ENCODE results near the gene ACSBG1. TPM values are rescaled to one million over a fixed set of nuclear protein-coding genes. Genes with fewer than 3 reads are reported as not detected.

ACSBG1 gene
- total RNA-seq, 3 donors from 2014 or later: 1.9 to 2.0 TPM; not detected in 1

DNA sequence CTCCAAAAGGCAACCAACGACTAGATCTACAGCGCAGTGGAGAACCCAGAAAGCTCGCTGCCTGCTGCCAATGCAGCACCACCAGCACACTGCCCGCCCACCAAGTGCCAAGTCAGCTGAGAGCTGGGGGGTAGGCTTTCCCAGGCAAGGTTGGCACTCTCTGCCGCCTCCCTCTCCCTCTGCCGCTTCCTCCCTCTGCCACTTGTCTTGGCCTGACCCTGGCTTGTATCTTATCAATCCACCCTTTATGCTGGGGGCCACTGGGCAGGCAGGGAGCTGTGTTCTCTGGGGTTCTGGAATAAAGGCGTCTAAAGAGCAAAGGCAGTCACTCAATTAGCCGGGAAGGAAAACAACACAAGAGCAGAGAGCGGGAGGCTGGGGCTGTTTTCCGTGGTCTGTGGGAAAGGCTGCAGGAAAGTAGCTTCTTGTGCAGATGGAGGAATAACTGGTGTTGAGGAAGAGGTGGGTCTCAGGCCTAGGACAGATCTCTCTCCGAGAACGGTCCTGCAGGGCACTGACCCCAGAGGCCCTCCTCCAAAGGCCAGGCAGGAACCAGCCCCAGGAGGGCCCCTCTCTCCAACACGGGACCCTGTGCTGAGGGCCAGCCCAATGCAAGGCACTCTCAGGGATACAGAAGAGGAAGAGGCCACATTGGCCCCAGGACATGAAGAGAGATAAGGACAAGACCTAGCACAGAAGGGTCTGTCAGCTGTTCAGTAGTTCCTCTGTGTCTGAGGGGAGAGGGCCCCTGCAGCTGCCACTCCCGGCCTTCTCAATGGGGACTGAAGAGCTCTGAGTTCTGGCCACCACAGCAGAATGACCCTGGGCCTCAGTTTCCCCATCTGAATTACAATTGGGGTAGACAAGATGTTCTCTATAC lies 30.8 kb downstream of the ACSBG1 start:
- TF ChIP-seq, protein P1, sequence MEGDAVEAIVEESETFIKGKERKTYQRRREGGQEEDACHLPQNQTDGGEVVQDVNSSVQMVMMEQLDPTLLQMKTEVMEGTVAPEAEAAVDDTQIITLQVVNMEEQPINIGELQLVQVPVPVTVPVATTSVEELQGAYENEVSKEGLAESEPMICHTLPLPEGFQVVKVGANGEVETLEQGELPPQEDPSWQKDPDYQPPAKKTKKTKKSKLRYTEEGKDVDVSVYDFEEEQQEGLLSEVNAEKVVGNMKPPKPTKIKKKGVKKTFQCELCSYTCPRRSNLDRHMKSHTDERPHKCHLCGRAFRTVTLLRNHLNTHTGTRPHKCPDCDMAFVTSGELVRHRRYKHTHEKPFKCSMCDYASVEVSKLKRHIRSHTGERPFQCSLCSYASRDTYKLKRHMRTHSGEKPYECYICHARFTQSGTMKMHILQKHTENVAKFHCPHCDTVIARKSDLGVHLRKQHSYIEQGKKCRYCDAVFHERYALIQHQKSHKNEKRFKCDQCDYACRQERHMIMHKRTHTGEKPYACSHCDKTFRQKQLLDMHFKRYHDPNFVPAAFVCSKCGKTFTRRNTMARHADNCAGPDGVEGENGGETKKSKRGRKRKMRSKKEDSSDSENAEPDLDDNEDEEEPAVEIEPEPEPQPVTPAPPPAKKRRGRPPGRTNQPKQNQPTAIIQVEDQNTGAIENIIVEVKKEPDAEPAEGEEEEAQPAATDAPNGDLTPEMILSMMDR (IDR thresholded peaks at IDR 0.05): no peak
- TF ChIP-seq POLR2AphosphoS5 (IDR thresholded peaks at IDR 0.05): no peak
- no peak for TF ChIP-seq POLR2A (IDR thresholded peaks at IDR 0.05)
- no peaks in the 10 kb centered on the region for H3K4me1 ChIP-seq

DNA sequence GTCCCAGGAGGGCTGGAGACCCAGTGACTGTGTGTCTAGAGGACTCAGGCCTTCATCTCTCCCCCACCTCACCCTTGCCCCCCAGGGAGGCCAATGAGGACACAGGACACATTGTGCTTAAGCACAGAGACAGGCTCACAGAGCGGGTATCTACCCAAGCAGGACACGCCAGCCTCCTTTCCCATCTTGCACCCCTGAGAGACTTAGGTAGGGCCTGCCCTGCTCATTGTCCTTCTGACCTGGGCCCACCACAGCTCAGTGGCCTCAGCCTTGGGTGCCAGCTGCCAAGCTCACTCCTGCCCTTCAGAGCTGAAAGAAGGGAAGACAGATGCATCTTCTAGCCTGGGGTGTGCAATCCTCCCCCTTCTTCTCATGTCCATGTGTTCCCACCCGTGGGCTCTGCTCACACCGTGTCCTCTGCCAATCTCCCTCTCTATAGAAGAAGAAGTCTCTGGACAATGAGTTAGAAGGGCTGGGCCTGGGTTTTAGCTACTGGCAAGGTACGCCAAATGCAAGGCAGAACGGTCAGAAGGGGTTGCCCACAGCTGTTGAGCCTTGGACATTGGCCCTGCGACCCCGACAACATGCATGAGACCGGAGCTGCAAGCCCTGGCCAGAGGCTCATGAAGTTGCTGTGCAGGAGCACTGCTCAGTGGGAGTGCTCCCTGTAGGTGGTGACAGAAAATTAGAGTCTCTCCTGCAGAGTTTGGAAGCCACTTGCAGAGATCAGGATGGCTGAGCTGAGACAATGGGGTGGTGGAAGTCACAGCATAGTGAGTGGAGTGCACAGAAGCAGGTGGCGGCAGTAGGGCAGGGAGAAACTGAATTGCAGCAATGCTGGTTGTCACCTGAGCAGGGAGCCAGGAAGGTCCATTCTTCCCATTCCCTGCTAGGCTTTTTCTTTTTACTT lies 32.8 kb downstream of the ACSBG1 start:
- H3K4me3 ChIP-seq: no peak overlapping the region
- intact Hi-C loops (cut with DNase I; ENCODE audit: low total_unique reads): no loop called here

More for the DNA sequence above, 30.8 kb downstream of the ACSBG1 start:
- Histone ChIP-seq H3K27ac (no peak overlapping the region), H3K36me3 (no peaks in the 10 kb centered on the region), H3K27me3 (peaks cover 0 to 5% of the 10 kb centered on the region in 2 donors), H3K9me3 (no peaks in the 10 kb centered on the region), H3K4me3 (no peak overlapping the region)
- peak; percentile 11 to 43 for DNase-seq (ENCODE audit: low spot score in 2 of 2)
- intact Hi-C loops (cut with DNase I; ENCODE audit: low total_unique reads): no loop called here

DNA sequence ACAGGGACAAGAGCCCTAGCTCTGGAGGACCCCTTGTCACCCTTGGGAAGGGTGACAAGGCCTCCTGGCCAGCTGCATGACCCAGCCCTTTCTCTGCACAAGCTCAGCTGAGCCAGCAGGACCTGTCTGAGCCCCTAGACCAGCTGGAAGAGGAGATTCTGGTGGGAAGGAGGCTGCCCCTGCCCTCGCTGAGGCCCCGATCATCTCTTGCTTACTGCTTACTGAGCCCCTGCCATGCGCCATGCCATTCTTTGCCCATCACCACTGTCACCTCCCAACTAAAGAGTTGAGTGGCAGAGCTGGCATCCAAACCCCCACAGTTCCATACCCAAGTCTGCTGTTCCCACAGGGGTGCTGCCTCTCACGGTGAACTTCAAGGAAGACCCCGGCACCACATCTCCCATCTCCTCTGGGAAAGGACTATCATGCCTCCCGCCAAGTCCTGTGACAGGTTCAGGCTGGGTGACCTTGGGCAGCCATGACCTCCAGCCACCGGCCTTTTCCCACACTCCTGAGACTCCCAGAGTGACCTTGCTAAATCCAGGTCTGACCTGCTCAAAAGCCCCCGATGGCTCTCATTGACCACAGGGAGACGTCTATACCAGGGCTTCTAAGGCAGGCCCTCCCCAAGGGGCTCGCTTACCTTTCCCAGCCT lies 34.0 kb downstream of the ACSBG1 start:
- Histone ChIP-seq H3K4me1 (no peaks in the 10 kb centered on the region), H3K9me3 (no peaks in the 10 kb centered on the region), H3K27me3 (peaks cover 0 to 5% of the 10 kb centered on the region in 2 donors), H3K27ac (no peak overlapping the region), H3K36me3 (no peaks in the 10 kb centered on the region), H3K4me3 (no peak overlapping the region)
- intact Hi-C loops (cut with DNase I; ENCODE audit: low total_unique reads): no loop called here
- no peak for DNase-seq (ENCODE audit: low spot score in 2 of 2)
- TF ChIP-seq POLR2AphosphoS5 (IDR thresholded peaks at IDR 0.05) (no peak), POLR2A (IDR thresholded peaks at IDR 0.05) (no peak)
- TF ChIP-seq, protein P1 (IDR thresholded peaks at IDR 0.05): no peak

More for the DNA sequence above, 32.8 kb downstream of the ACSBG1 start:
- Histone ChIP-seq H3K9me3 (no peaks in the 10 kb centered on the region), H3K4me1 (no peaks in the 10 kb centered on the region), H3K27ac (no peak overlapping the region), H3K27me3 (peaks cover 0 to 5% of the 10 kb centered on the region in 2 donors), H3K36me3 (no peaks in the 10 kb centered on the region)
- TF ChIP-seq POLR2A (IDR thresholded peaks at IDR 0.05) (no peak), POLR2AphosphoS5 (IDR thresholded peaks at IDR 0.05) (no peak)
- TF ChIP-seq, protein P1 (IDR thresholded peaks at IDR 0.05): no peak
- DNase-seq (ENCODE audit: low spot score in 2 of 2): no peak

DNA sequence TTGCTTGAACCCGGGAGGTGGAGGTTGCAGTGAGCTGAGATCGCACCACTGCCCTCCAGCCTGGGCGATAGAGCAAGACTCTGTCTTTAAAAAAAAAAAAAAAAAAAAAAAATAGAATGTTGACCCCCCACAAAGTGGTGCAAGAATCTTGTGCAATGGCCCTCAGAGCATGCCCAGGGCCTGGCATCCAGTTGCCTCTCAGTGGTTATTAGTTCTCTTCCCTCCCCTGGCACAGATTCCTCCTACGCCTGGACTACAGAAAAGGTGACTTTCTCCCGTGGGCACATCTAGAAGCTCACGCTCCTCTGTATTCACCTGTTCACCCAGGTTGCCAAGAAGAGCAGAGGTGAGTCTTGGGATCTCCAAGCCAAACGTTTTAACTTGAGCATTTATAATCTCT lies 36.7 kb downstream of the ACSBG1 start:
- TF ChIP-seq POLR2A (IDR thresholded peaks at IDR 0.05) (no peak), POLR2AphosphoS5 (IDR thresholded peaks at IDR 0.05) (no peak)
- TF ChIP-seq, protein P1 (IDR thresholded peaks at IDR 0.05): no peak
- intact Hi-C loops (cut with DNase I; ENCODE audit: low total_unique reads): loop anchor here (2.0 kb wide), 1 partner anchor 49 kb away; the partner anchor contains the start of gene IDH3A
- Histone ChIP-seq H3K4me1 (no peaks in the 10 kb centered on the region), H3K36me3 (no peaks in the 10 kb centered on the region), H3K27me3 (peaks cover 0 to 5% of the 10 kb centered on the region in 2 donors), H3K9me3 (no peaks in the 10 kb centered on the region), H3K4me3 (no peak overlapping the region), H3K27ac (no peak overlapping the region)
- DNase-seq (ENCODE audit: low spot score in 2 of 2): no peak

Measured in breast epithelium (tissue), 4 donors.